T-cell (primary cell): Measurements from ENCODE around the gene SERPINA1. TPM values are rescaled to one million over a fixed set of nuclear protein-coding genes. Genes with fewer than 3 reads are reported as not detected.

Source experiments
- ATAC-seq, 4 experiments: fragments of 200-7000 bp in 3 of 4; fragments of 150-1000 bp in 1 of 4; cut with Tn5 transposase; replicated peaks in 1 of 4; 1 replicate in 3 of 4; 2 replicates in 1 of 4; pipeline ENCODE4 v1.10.0; 2021; ENCODE audit warnings: moderate library complexity in 3 of 4, mild to moderate bottlenecking in 2 of 4, moderate number of reproducible peaks in 1 of 4
- CTCF ChIA-PET, 2 donors: fragments of 300-600 bp; sonication (Branson Sonifier 250); formaldehyde crosslinking; loops; one replicate each; lab custom pipeline; 2022; ENCODE audit warnings: antibody characterized with exemption in 2 of 2; lab: Charles Lee
- POLR2A ChIA-PET, 2 donors: fragments of 300-600 bp; sonication (Branson Sonifier 250); formaldehyde crosslinking; loops; one replicate each; lab custom pipeline; 2022; ENCODE audit warnings: antibody characterized with exemption in 2 of 2; lab: Charles Lee
- DNase-seq, 35 experiments: peaks; one replicate each; pipeline versions ENCODE4 v3.0.0 to v3.0.0-alpha.2; 2013 to 2023
- H3K27ac ChIP-seq: one replicate; pipeline ENCODE4 v1.5.1; 2013; ENCODE audit warnings: low read length
- H3K27me3 ChIP-seq, 2 experiments: replicated peaks in 1 of 2; 1 replicate in 1 of 2; 2 replicates in 1 of 2; pipeline versions ENCODE4 v1.6.1 to v1.7.0; 2013; ENCODE audit warnings: low read length in 1 of 2, mixed read lengths in 1 of 2; ENCODE audit not compliant: control insufficient read depth in 2 of 2, insufficient read depth in 2 of 2; ENCODE audit errors: extremely low read depth in 1 of 2
- H3K36me3 ChIP-seq, 2 donors: 1 replicate in 1 of 2; 2 replicates in 1 of 2; pipeline versions ENCODE4 v1.6.1 to v1.7.0; 2013; ENCODE audit warnings: low read length in 1 of 2; ENCODE audit not compliant: control insufficient read depth in 2 of 2, insufficient read depth in 1 of 2; ENCODE audit errors: extremely low read depth in 1 of 2
- H3K4me1 ChIP-seq, 2 experiments: 1 replicate in 1 of 2; 2 replicates in 1 of 2; pipeline versions ENCODE4 v1.6.1 to v1.7.0; 2013; ENCODE audit warnings: low read length in 2 of 2, mixed read lengths in 1 of 2; ENCODE audit not compliant: insufficient read depth in 2 of 2, control insufficient read depth in 1 of 2; ENCODE audit errors: extremely low read depth in 1 of 2
- H3K4me3 ChIP-seq, 2 donors: 1 replicate in 1 of 2; 2 replicates in 1 of 2; pipeline versions ENCODE4 v1.5.1 to v1.7.0; 2013; ENCODE audit warnings: mild to moderate bottlenecking in 2 of 2, low read length in 1 of 2, moderate library complexity in 1 of 2; ENCODE audit not compliant: control insufficient read depth in 1 of 2; ENCODE audit errors: extremely low read depth in 1 of 2
- H3K9me3 ChIP-seq: 2 replicates; pipeline ENCODE4 v1.7.0; 2013
- H3K27ac Mint-ChIP-seq, 2 donors: one replicate each; pipeline ENCODE4 v1.8.0; 2020 to 2021; ENCODE audit warnings: mild to moderate bottlenecking in 2 of 2, mixed read lengths in 2 of 2
- H3K27me3 Mint-ChIP-seq, 2 donors: one replicate each; pipeline ENCODE4 v1.8.0; 2021 to 2022; ENCODE audit warnings: mixed read lengths in 2 of 2
- H3K36me3 Mint-ChIP-seq: one replicate; pipeline ENCODE4 v1.8.0; 2021; ENCODE audit warnings: mixed read lengths
- H3K4me1 Mint-ChIP-seq, 3 donors: one replicate each; pipeline ENCODE4 v1.8.0; 2020 to 2022; ENCODE audit warnings: mixed read lengths in 3 of 3, mild to moderate bottlenecking in 1 of 3
- H3K4me3 Mint-ChIP-seq, 3 donors: one replicate each; pipeline ENCODE4 v1.8.0; 2020 to 2022; ENCODE audit warnings: mild to moderate bottlenecking in 3 of 3, mixed read lengths in 3 of 3, moderate library complexity in 3 of 3
- H3K9me3 Mint-ChIP-seq, 3 donors: one replicate each; pipeline ENCODE4 v1.8.0; 2020 to 2022; ENCODE audit warnings: mixed read lengths in 3 of 3
- whole genome bisulfite sequencing: methylation state at CpG from one replicate; pipeline ENCODE4 v1.1.5; 2013; ENCODE audit warnings: missing lambda C conversion rate; ENCODE audit not compliant: insufficient coverage; 5-methylcytosine and 5-hydroxymethylcytosine counted together
- total RNA-seq, 35 experiments: library from RNA in 6 of 35; stranded (reverse) in 6 of 35; fragments of 120-200 nt in 1 of 35; gene quantifications; one replicate each; pipeline versions ENCODE4 v1.2.1 to v1.2.4 and lab custom pipeline; 2013 to 2026

Gene SERPINA1
- total RNA-seq, 5 donors from 2014 or later (not counting 1 experiment from before 2014, with no cell fraction given): 0.63 to 11.1 (median 6.7) TPM

GRCh38 chr14:94386085-94387031 is 2.0 kb downstream of the SERPINA1 start:
- no peak for ATAC-seq
- CTCF ChIA-PET: interaction anchor here in 1 of 2 donors (0.6 kb wide), 1 partner anchor 943 kb away, joined by 5 read pairs; no protein-coding TSS in a partner anchor
- H3K4me1 Mint-ChIP-seq: peaks cover 0 to 4% (median 2%) of the 10 kb centered on the region in 3 donors
- no peak for DNase-seq
- H3K4me3 ChIP-seq: no peak overlapping the region
- H3K9me3 ChIP-seq: no peaks in the 10 kb centered on the region
- no peak overlapping the region for H3K27ac ChIP-seq
- H3K4me1 ChIP-seq: no peaks in the 10 kb centered on the region
- H3K36me3 ChIP-seq: no peaks in the 10 kb centered on the region
- peaks cover 0 to 6% of the 10 kb centered on the region in 2 experiments for H3K27me3 ChIP-seq
- H3K27ac Mint-ChIP-seq: no peak overlapping the region
- H3K4me3 Mint-ChIP-seq: no peak overlapping the region
- peaks cover 0 to 7% of the 10 kb centered on the region in 2 donors for H3K27me3 Mint-ChIP-seq
- WGBS: 80% methylated on average over 6 of the region's 14 CpGs
- no peaks in the 10 kb centered on the region for H3K9me3 Mint-ChIP-seq
- H3K36me3 Mint-ChIP-seq: no peaks in the 10 kb centered on the region
- POLR2A ChIA-PET: no interaction called here

GRCh38 chr14:94385553-94386057 is 2.8 kb downstream of the SERPINA1 start:
- 81% methylated on average over 2 of the region's 3 CpGs for WGBS
- Histone ChIP-seq H3K9me3 (no peaks in the 10 kb centered on the region), H3K27me3 (peaks cover 0 to 8% of the 10 kb centered on the region in 2 experiments), H3K36me3 (no peaks in the 10 kb centered on the region), H3K4me3 (no peak overlapping the region), H3K4me1 (no peaks in the 10 kb centered on the region), H3K27ac (no peak overlapping the region)
- Mint-ChIP-seq H3K9me3 (no peaks in the 10 kb centered on the region), H3K36me3 (no peaks in the 10 kb centered on the region), H3K4me3 (no peak overlapping the region), H3K27ac (no peak overlapping the region), H3K27me3 (peaks cover 0 to 7% of the 10 kb centered on the region in 2 donors), H3K4me1 (peaks cover 0 to under 1% (median 0%) of the 10 kb centered on the region in 3 donors)
- DNase-seq (no peak), ATAC-seq (no peak)
- ChIA-PET CTCF (no interaction called here), POLR2A (no interaction called here)

DNA sequence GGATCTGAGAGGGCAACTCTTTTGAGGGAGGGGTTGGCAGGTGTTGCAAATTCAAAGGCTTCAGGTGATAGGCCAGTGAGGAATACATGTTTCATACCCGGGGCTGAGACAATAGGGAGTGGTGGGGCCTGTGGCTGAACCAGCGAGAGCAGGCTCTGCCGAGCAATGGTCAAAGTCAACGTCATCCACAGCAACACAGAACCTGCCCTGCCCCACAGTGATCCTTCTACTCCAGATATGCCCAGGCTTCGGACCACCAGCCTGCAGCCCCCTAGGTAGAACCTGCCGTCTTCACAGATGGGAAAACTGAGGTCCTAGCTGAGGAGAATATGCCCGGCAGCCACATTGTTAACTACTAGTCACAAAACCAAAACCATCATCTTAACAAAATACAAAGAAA is 4.1 kb downstream of the SERPINA1 start:
- WGBS: 79% methylated on average over 3 of the region's 7 CpGs

GRCh38 chr14:94383777-94384176 is 4.6 kb downstream of the SERPINA1 start:
- CTCF ChIA-PET: interaction anchor here in 1 of 2 donors (0.5 kb wide), 1 partner anchor 728 kb away, joined by 7 read pairs; no protein-coding TSS in a partner anchor
- WGBS: 71% methylated on average over 1 of the region's 3 CpGs

More for the DNA sequence above, 4.1 kb downstream of the SERPINA1 start:
- Mint-ChIP-seq H3K4me1 (no peaks in the 10 kb centered on the region), H3K27ac (no peak overlapping the region), H3K9me3 (no peaks in the 10 kb centered on the region), H3K4me3 (no peak overlapping the region), H3K36me3 (no peaks in the 10 kb centered on the region), H3K27me3 (peaks cover 2 to 7% of the 10 kb centered on the region in 2 donors)
- CTCF ChIA-PET: interaction anchor here in 1 of 2 donors (0.6 kb wide), 1 partner anchor 8 kb away, joined by 3 read pairs; no protein-coding TSS in a partner anchor
- POLR2A ChIA-PET: no interaction called here
- Histone ChIP-seq H3K36me3 (no peaks in the 10 kb centered on the region), H3K4me1 (no peaks in the 10 kb centered on the region), H3K9me3 (no peaks in the 10 kb centered on the region), H3K4me3 (no peak overlapping the region), H3K27ac (no peak overlapping the region), H3K27me3 (peaks cover 0 to 4% of the 10 kb centered on the region in 2 experiments)
- DNase-seq (no peak), ATAC-seq (no peak)

GRCh38 chr14:94382716-94383596 is 5.4 kb downstream of the SERPINA1 start:
- Histone ChIP-seq H3K36me3 (no peaks in the 10 kb centered on the region), H3K4me1 (no peaks in the 10 kb centered on the region), H3K4me3 (no peak overlapping the region), H3K9me3 (no peaks in the 10 kb centered on the region), H3K27me3 (peaks cover 0 to 8% of the 10 kb centered on the region in 2 experiments), H3K27ac (no peak overlapping the region)
- CTCF ChIA-PET: interaction anchor here in 1 of 2 donors (0.5 kb wide), 1 partner anchor 727 kb away, joined by 7 read pairs; no protein-coding TSS in a partner anchor
- no peaks in the 10 kb centered on the region for H3K36me3 Mint-ChIP-seq
- no peak overlapping the region for H3K27ac Mint-ChIP-seq
- WGBS: 81% methylated on average over 17 of the region's 18 CpGs
- DNase-seq: no peak
- H3K27me3 Mint-ChIP-seq: peaks cover 2 to 9% of the 10 kb centered on the region in 2 donors
- no peak overlapping the region for H3K4me3 Mint-ChIP-seq
- no peaks in the 10 kb centered on the region for H3K4me1 Mint-ChIP-seq
- no peaks in the 10 kb centered on the region for H3K9me3 Mint-ChIP-seq
- ATAC-seq: no peak
- POLR2A ChIA-PET: no interaction called here

More at GRCh38 chr14:94383777-94384176, 4.6 kb downstream of the SERPINA1 start:
- Mint-ChIP-seq H3K27me3 (peaks cover 2 to 8% of the 10 kb centered on the region in 2 donors), H3K4me3 (no peak overlapping the region), H3K4me1 (no peaks in the 10 kb centered on the region), H3K9me3 (no peaks in the 10 kb centered on the region), H3K27ac (no peak overlapping the region), H3K36me3 (no peaks in the 10 kb centered on the region)
- H3K4me3 ChIP-seq: no peak overlapping the region
- peaks cover 0 to 4% of the 10 kb centered on the region in 2 experiments for H3K27me3 ChIP-seq
- ATAC-seq (no peak), DNase-seq (no peak)
- H3K9me3 ChIP-seq: no peaks in the 10 kb centered on the region
- H3K4me1 ChIP-seq: no peaks in the 10 kb centered on the region
- H3K36me3 ChIP-seq: no peaks in the 10 kb centered on the region
- H3K27ac ChIP-seq: no peak overlapping the region
- POLR2A ChIA-PET: no interaction called here
